Stimulated activated naive B cell treated with anti-CD40 and anti-IgM and Interleukin-4, amounts not matched to agents 10 μg/mL and 1 μg/mL and 100 μg/mL, for 72 hours (primary cell): Measurements from ENCODE around the gene HSFX1.
"Not testable (repeated sequence)": the region's sequence is repeated elsewhere in the genome, so short reads cannot be mapped to it uniquely, and the experiment has no call there.

Experiments used
- ATAC-seq, 2 donors: fragments of 150-1000 bp; cut with Tn5 transposase; replicated peaks; 2 replicates each; pipeline ENCODE4 v1.10.0; 2021; ENCODE audit warnings: moderate library complexity in 1 of 2
- DNase-seq: peaks from one replicate; pipeline ENCODE4 v3.0.0; 2021
- H3K27ac Mint-ChIP-seq: one replicate; pipeline ENCODE4 v1.8.0; 2022; ENCODE audit warnings: mild to moderate bottlenecking, mixed read lengths
- H3K27me3 Mint-ChIP-seq, 2 donors: one replicate each; pipeline ENCODE4 v1.8.0; 2022; ENCODE audit warnings: mixed read lengths in 2 of 2
- H3K36me3 Mint-ChIP-seq, 2 donors: one replicate each; pipeline ENCODE4 v1.8.0; 2022; ENCODE audit warnings: mixed read lengths in 2 of 2, mild to moderate bottlenecking in 1 of 2
- H3K4me1 Mint-ChIP-seq, 2 donors: one replicate each; pipeline ENCODE4 v1.8.0; 2022; ENCODE audit warnings: mixed read lengths in 2 of 2, mild to moderate bottlenecking in 1 of 2
- H3K4me3 Mint-ChIP-seq, 2 donors: one replicate each; pipeline ENCODE4 v1.8.0; 2022; ENCODE audit warnings: mild to moderate bottlenecking in 2 of 2, mixed read lengths in 2 of 2, moderate library complexity in 1 of 2
- H3K9me3 Mint-ChIP-seq, 2 donors: one replicate each; pipeline ENCODE4 v1.8.0; 2022; ENCODE audit warnings: mixed read lengths in 2 of 2, mild to moderate bottlenecking in 1 of 2

HSFX1 gene

DNA sequence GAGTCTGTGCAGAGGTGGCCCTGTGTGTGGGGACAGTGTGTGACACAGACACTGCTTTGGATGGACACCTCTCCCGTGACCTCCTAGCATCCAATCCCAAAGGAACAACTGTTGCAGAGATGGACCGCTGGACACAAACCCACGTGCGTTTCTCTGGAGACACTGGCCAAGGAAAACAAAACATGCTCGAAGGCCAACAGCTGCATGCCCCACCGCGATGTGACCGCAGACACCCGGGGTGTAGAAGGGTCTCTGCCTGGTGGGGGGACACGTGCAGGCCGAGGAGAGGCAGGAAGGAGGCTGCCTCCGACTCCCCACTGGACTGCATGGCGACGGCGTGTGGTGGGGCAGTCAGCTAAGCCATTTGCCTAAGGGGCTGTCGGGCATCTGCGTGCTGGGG lies at the start of gene HSFX1:
Gene HSFX1, plus strand, starts transcription at position 301 of the 400 bp plus-strand sequence. CDS start 614 bp downstream, outside the sequence.
- H3K4me1 Mint-ChIP-seq, DNase-seq, H3K9me3 Mint-ChIP-seq, H3K27ac Mint-ChIP-seq, ATAC-seq, H3K36me3 Mint-ChIP-seq, H3K27me3 Mint-ChIP-seq, H3K4me3 Mint-ChIP-seq: not testable (repeated sequence)

- H3K36me3 Mint-ChIP-seq, H3K4me3 Mint-ChIP-seq, H3K27me3 Mint-ChIP-seq, H3K27ac Mint-ChIP-seq, DNase-seq, H3K4me1 Mint-ChIP-seq, ATAC-seq, H3K9me3 Mint-ChIP-seq: not testable (repeated sequence)
Measured at GRCh38 chrX:149727308-149727707, 46.6 kb upstream of the HSFX1 start.

DNA sequence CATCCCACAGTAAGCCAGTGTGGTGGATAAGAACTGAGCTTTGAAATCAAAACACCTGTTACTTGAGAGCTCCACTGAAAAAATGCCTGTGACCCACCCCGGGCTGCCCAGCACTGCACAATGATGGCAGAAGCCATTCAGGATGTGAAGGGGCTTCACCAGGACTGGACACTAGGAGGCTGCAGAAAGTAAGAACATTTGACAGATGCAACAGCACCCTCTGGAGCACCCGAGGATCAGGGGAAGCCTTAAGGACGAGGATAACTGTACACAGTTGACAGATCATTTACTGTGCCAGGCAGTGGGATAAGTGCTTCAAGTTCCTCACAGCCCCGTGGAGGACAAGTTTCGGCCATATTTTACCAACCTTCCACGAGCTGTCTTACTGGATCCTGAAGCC lies 31.6 kb upstream of the HSFX1 start:
- H3K27me3 Mint-ChIP-seq, ATAC-seq, H3K36me3 Mint-ChIP-seq, DNase-seq, H3K4me1 Mint-ChIP-seq, H3K4me3 Mint-ChIP-seq, H3K9me3 Mint-ChIP-seq, H3K27ac Mint-ChIP-seq: not testable (repeated sequence)

GRCh38 chrX:149746390-149747007 lies 27.4 kb upstream of the HSFX1 start:
- not testable (repeated sequence) for H3K4me3 Mint-ChIP-seq, H3K4me1 Mint-ChIP-seq, H3K27ac Mint-ChIP-seq, DNase-seq, H3K27me3 Mint-ChIP-seq, H3K9me3 Mint-ChIP-seq, H3K36me3 Mint-ChIP-seq
- peak; percentile 46 to 67 for ATAC-seq

DNA sequence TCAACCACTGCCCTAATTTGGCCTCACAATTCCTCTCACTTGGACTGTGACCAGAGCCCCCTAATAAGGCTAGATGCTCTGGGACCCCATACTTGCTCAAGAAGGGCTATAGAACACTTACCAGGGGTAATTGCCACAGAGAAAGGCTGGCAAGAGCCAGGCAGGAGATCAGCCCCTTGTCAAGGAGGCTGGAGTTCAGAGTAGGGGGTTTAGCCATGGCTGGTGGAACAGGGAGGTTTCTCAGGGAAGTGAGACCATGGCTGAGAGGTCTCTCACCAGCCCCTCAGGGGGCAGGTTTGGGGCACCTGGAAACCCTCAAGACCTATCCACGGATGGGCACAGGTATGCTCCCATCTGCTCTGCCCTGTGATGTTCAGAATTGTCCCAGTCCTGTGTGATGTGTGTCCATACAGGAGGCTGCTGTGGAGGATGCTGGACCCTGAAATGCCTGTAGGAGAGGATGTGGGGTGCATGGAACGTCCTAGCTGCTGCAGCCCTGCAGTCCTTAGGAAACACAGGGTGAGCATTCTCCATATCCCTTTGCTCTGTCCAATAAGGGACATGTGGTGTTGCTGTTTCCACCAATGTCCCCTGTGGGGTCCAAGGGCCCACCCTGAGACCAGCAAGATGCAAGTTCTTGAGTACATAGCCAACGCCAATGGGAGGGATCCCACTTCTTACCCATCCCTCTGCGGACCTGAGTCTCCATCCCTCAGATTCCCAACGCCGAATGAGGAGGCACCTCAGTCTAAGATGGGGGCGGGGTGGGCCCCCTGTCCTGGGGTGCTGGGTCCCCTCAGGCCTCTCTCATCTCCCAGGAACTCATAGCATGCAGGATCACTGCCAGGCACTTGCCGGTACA lies 16.4 kb upstream of the HSFX1 start:
- H3K4me3 Mint-ChIP-seq = no peak overlapping the region
- ATAC-seq = no peak
- no peaks in the 10 kb centered on the region for H3K9me3 Mint-ChIP-seq
- H3K27me3 Mint-ChIP-seq = peaks cover 0 to 4% of the 10 kb centered on the region in 2 donors
- DNase-seq = no peak
- H3K4me1 Mint-ChIP-seq = no peaks in the 10 kb centered on the region
- no peaks in the 10 kb centered on the region for H3K36me3 Mint-ChIP-seq
- no peak overlapping the region for H3K27ac Mint-ChIP-seq

- H3K27me3 Mint-ChIP-seq = no peaks in the 10 kb centered on the region
- H3K9me3 Mint-ChIP-seq = no peaks in the 10 kb centered on the region
- no peak overlapping the region for H3K4me3 Mint-ChIP-seq
- no peaks in the 10 kb centered on the region for H3K36me3 Mint-ChIP-seq
- ATAC-seq = no peak
- no peaks in the 10 kb centered on the region for H3K4me1 Mint-ChIP-seq
- DNase-seq = no peak
- no peak overlapping the region for H3K27ac Mint-ChIP-seq
Measured at GRCh38 chrX:149758068-149758714, 15.7 kb upstream of the HSFX1 start.

DNA sequence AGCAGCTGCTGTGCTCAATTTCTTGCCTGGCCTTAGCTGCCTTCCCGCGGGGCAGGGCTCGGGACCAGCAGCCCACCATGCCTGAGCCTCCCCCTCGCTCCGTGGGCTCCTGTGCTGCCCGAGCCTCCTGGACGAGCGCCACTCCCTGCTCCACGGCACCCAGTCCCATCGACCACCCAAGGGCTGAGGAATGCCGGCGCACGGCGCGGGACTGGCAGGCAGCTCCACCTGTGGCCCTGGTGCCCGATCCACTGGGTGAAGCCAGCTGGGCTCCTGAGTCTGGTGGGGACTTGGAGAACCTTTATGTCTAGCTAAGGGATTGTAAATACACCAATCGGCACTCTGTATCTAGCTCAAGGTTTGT lies 15.2 kb upstream of the HSFX1 start:
- not testable (repeated sequence) for H3K9me3 Mint-ChIP-seq, H3K36me3 Mint-ChIP-seq, H3K27ac Mint-ChIP-seq, H3K4me1 Mint-ChIP-seq, ATAC-seq, H3K27me3 Mint-ChIP-seq, H3K4me3 Mint-ChIP-seq, DNase-seq

DNA sequence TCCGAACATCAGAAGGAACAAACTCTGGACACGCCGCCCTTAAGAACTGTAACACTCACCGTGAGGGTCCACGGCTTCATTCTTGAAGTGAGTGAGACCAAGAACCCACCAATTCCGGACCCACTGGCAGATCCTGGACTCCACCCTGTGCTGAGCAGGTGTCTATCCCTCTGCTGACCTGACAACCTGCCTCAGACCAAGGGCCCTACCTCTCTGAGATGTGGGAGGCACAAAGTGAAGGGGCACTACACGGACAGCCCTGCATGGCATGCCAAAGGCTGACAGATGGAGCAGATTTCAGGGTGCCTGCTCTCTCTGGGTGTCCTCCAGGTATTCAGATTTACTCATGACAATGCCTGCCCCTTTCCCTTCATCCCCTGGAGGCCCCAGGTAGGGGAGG lies 14.0 kb upstream of the HSFX1 start:
- Mint-ChIP-seq H3K4me1 (no peaks in the 10 kb centered on the region), H3K27ac (no peak overlapping the region), H3K4me3 (no peak overlapping the region), H3K36me3 (no peaks in the 10 kb centered on the region), H3K27me3 (no peaks in the 10 kb centered on the region), H3K9me3 (no peaks in the 10 kb centered on the region)
- DNase-seq (no peak), ATAC-seq (no peak)

DNA sequence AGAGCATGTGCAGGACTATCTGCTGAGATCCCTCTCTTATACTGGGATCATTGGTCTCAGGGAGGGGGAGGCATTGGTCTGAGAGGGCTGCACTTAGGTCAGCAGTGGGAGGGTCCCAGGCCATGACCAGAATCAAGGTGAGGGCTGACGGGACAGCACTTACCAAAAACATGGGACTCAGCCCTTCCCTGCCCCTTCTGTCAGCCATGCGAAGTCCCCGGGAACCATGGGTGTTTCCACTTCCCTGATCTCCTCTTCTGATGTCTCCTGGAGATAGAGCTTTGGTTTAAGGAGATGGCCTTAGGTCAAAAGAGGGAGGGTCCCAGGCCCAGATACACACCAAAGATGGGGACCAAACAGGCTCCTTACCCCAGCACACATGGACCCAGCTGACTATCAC lies 12.9 kb upstream of the HSFX1 start:
- Mint-ChIP-seq H3K27me3 (no peaks in the 10 kb centered on the region), H3K4me1 (no peaks in the 10 kb centered on the region)
- no peak for DNase-seq

DNA sequence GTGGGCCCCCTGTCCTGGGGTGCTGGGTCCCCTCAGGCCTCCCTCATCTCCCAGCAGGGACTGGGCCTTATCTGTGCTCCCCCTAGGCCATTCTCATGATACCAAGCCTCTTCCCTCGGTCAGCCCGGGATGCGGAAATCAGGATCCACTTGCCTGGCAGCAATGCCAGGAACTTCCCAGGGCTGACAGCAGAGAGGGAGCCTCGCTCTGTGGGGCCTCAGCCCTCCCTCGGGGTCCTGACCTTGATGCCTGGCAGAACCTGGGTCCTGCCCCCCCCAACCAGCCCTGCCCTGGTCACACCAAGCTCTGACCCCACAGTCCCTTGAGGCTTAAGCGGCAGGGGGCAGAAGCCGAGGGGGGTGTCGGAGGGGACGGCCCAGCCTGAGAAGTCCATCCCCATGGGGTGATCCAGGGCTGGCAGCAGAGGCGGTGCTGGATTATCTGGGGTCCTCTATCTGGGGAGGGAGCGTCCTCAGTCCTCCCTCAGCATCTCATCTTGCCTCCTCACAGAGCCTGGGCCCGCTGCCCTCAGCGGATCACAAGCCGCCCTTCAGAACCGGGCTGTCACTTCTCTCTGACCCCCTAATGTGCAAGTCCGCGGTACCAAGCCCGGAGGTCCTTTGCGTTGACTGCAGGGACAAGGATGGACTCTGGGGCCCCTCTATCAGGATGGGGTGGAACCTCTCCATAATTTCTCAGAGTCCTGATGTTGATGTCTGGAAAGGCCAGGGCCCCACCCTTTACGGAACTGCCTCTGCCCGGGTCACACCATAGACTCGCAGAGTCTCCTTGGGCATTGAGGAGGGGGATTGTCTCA lies 11.8 kb upstream of the HSFX1 start:
- not testable (repeated sequence) for H3K36me3 Mint-ChIP-seq, H3K9me3 Mint-ChIP-seq, H3K4me3 Mint-ChIP-seq, H3K27ac Mint-ChIP-seq, DNase-seq, ATAC-seq, H3K4me1 Mint-ChIP-seq, H3K27me3 Mint-ChIP-seq

More for the DNA sequence above, 12.9 kb upstream of the HSFX1 start:
- no peak for ATAC-seq
- Mint-ChIP-seq H3K9me3 (no peaks in the 10 kb centered on the region), H3K36me3 (no peaks in the 10 kb centered on the region), H3K27ac (no peak overlapping the region), H3K4me3 (no peak overlapping the region)

GRCh38 chrX:149762696-149763614 lies 10.9 kb upstream of the HSFX1 start:
- Mint-ChIP-seq H3K9me3 (no peaks in the 10 kb centered on the region), H3K4me3 (no peak overlapping the region), H3K27ac (no peak overlapping the region), H3K36me3 (no peaks in the 10 kb centered on the region), H3K4me1 (no peaks in the 10 kb centered on the region), H3K27me3 (no peaks in the 10 kb centered on the region)
- no peak for DNase-seq
- ATAC-seq = no peak

DNA sequence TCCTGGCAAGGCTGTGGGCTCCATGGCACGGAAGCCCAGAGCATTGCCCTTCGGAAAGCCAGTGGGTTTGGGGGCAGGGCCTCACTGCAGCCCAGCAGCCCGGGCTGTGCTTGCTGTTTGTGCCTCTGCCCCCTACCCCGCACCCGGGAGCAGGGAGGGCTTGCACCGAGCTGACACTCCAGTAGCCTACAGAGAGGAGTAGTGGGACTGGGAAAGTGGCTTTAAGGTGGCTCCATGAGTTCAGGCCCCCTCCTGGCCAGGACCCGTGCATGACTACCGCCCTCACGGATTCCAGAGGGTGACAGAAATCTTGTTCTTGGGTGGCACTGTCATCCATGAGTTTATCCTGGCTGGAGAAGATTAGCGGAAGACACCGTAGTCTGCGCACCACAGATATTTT lies 3.5 kb upstream of the HSFX1 start:
- not testable (repeated sequence) for H3K9me3 Mint-ChIP-seq, H3K27me3 Mint-ChIP-seq, DNase-seq, H3K27ac Mint-ChIP-seq, H3K36me3 Mint-ChIP-seq, H3K4me1 Mint-ChIP-seq, H3K4me3 Mint-ChIP-seq, ATAC-seq

- ATAC-seq, H3K27ac Mint-ChIP-seq, DNase-seq, H3K27me3 Mint-ChIP-seq, H3K4me1 Mint-ChIP-seq, H3K9me3 Mint-ChIP-seq, H3K4me3 Mint-ChIP-seq, H3K36me3 Mint-ChIP-seq: not testable (repeated sequence)
Measured at GRCh38 chrX:149773026-149773425, 842 bp upstream of the HSFX1 start.
